HepG2 (cell line): ENCODE measurements around the gene UBE2Q2. TPM values are rescaled to one million over a fixed set of nuclear protein-coding genes. Genes with fewer than 3 reads are reported as not detected.

Experiments
- ATM ChIP-seq: fragments of 450-650 bp; IDR thresholded peaks from 2 replicates; pipeline ENCODE4 v1.7.1; 2017; ENCODE audit warnings: mild to moderate bottlenecking, borderline replicate concordance
- GABPB1 ChIP-seq: IDR thresholded peaks from 2 replicates; pipeline ENCODE4 v1.6.1; 2016; ENCODE audit warnings: mild to moderate bottlenecking, missing genetic modification reagents, moderate library complexity, missing compliant biosample characterization
- KIAA2018 ChIP-seq: sonication (generic); formaldehyde crosslinking; IDR thresholded peaks from 2 replicates; pipeline ENCODE4 v1.5.0; 2020; ENCODE audit warnings: mild to moderate bottlenecking, missing genetic modification reagents, borderline replicate concordance
- MZF1 ChIP-seq: sonication (generic); formaldehyde crosslinking; IDR thresholded peaks from 2 replicates; pipeline ENCODE4 v1.8.1; 2023; ENCODE audit warnings: mild to moderate bottlenecking, missing genetic modification reagents, borderline replicate concordance
- PAX8 ChIP-seq: sonication (generic); formaldehyde crosslinking; IDR thresholded peaks from 2 replicates; pipeline ENCODE4 v1.8.0; 2022; ENCODE audit warnings: mild to moderate bottlenecking, missing genetic modification reagents, borderline replicate concordance
- RFXAP ChIP-seq: sonication (generic); formaldehyde crosslinking; IDR thresholded peaks from 2 replicates; pipeline ENCODE4 v1.4.0; 2020; ENCODE audit warnings: missing genetic modification reagents, borderline replicate concordance
- SKI ChIP-seq: fragments of 450-650 bp; IDR thresholded peaks from one replicate; pipeline ENCODE4 v1.6.1; 2018; ENCODE audit warnings: mild to moderate bottlenecking; ENCODE audit not compliant: partially characterized antibody
- SP140L ChIP-seq: sonication (generic); formaldehyde crosslinking; IDR thresholded peaks from 2 replicates; pipeline ENCODE4 v1.4.0; 2020; ENCODE audit warnings: missing genetic modification reagents, borderline replicate concordance
- SSRP1 ChIP-seq: IDR thresholded peaks from 2 replicates; pipeline ENCODE4 v1.6.1; 2016; ENCODE audit warnings: control low read depth
- XBP1 ChIP-seq: sonication (generic); formaldehyde crosslinking; IDR thresholded peaks from 2 replicates; pipeline ENCODE4 v1.5.0; 2020; ENCODE audit warnings: missing genetic modification reagents
- ZBTB21 ChIP-seq: sonication (generic); formaldehyde crosslinking; IDR thresholded peaks from 2 replicates; pipeline ENCODE4 v1.4.0; 2020; ENCODE audit warnings: missing genetic modification reagents
- ZNF180 ChIP-seq: sonication (generic); formaldehyde crosslinking; IDR thresholded peaks from 2 replicates; pipeline ENCODE4 v1.4.0; 2020; ENCODE audit warnings: low read depth, missing genetic modification reagents, borderline replicate concordance
- ZNF235 ChIP-seq: sonication (generic); formaldehyde crosslinking; IDR thresholded peaks from 2 replicates; pipeline ENCODE4 v1.8.1; 2023; ENCODE audit warnings: mild to moderate bottlenecking, missing genetic modification reagents, borderline replicate concordance
- ZNF460 ChIP-seq: sonication (generic); formaldehyde crosslinking; IDR thresholded peaks from 2 replicates; pipeline ENCODE4 v1.5.1; 2020; ENCODE audit warnings: missing genetic modification reagents, mild to moderate bottlenecking, borderline replicate concordance
- ZNF546 ChIP-seq: sonication (generic); formaldehyde crosslinking; conservative IDR thresholded peaks from 2 replicates; pipeline ENCODE4 v1.8.1; 2023; ENCODE audit warnings: mild to moderate bottlenecking, missing genetic modification reagents
- ZNF704 ChIP-seq: sonication (generic); formaldehyde crosslinking; IDR thresholded peaks from 2 replicates; pipeline ENCODE4 v1.8.1; 2023; ENCODE audit warnings: mild to moderate bottlenecking, inconsistent platforms, moderate library complexity, missing genetic modification reagents, borderline replicate concordance
- ZNF839 ChIP-seq: sonication (generic); formaldehyde crosslinking; IDR thresholded peaks from 2 replicates; pipeline ENCODE4 v1.4.0; 2020; ENCODE audit warnings: missing genetic modification reagents, mild to moderate bottlenecking, borderline replicate concordance
- ZNF883 ChIP-seq: sonication (generic); formaldehyde crosslinking; IDR thresholded peaks from 2 replicates; pipeline ENCODE4 v1.5.1; 2020; ENCODE audit warnings: mild to moderate bottlenecking, missing genetic modification reagents; ENCODE audit errors: not compliant biosample characterization
- polyA plus RNA-seq, 8 experiments: library from polyadenylated mRNA; depleted of rRNA in 3 of 8; stranded (reverse) in 7 of 8; unstranded in 1 of 8; fragments of >200 nt; fragmentation: Illumina TruSeq in 4 of 8; extraction: Trizol in 4 of 8; gene quantifications; 2 replicates each; pipeline versions ENCODE4 v1.2.1 to v1.2.3, GENCODE V29; 2011 to 2016; ENCODE audit warnings: low read depth in 4 of 8, missing spikeins in 1 of 8, mixed read lengths in 1 of 8; ENCODE audit not compliant: insufficient read depth in 1 of 8
- total RNA-seq, 5 experiments: library from RNA; depleted of rRNA; stranded (reverse); fragments of >200 nt; fragmentation: Illumina TruSeq; extraction: Trizol; gene quantifications; 2 replicates each; pipeline ENCODE4 v1.2.3, GENCODE V29; 2016; ENCODE audit warnings: low read depth in 1 of 5
- TF ChIP-seq, protein P1 (sequence below): sonication (generic); formaldehyde crosslinking; IDR thresholded peaks from 2 replicates; pipeline ENCODE4 v1.5.0; 2020; ENCODE audit warnings: missing genetic modification reagents

Gene UBE2Q2
- total and polyA plus RNA-seq, 2 of the 13 experiments (the other 11 are each of a cell fraction or from before 2014, with no cell fraction given), result 10.6 to 20.4 TPM

- TF ChIP-seq RFXAP (CRISPR knock-in tag) (no peak), ZBTB21 (CRISPR knock-in tag) (no peak), KIAA2018 (CRISPR knock-in tag) (no peak), PAX8 (CRISPR knock-in tag) (no peak), ZNF704 (CRISPR knock-in tag) (no peak), SP140L (CRISPR knock-in tag) (no peak), SSRP1 (CRISPR knock-in tag) (no peak), ZNF235 (CRISPR knock-in tag) (no peak; the same call in 1 of the 2 replicates), ZNF839 (CRISPR knock-in tag) (no peak), ZNF883 (no peak), MZF1 (CRISPR knock-in tag) (no peak), SKI (no peak), ZNF460 (CRISPR knock-in tag) (no peak), GABPB1 (no peak), ATM (no peak), XBP1 (CRISPR knock-in tag) (no peak), ZNF546 (CRISPR knock-in tag) (no peak), ZNF180 (no peak)
- TF ChIP-seq, protein P1, sequence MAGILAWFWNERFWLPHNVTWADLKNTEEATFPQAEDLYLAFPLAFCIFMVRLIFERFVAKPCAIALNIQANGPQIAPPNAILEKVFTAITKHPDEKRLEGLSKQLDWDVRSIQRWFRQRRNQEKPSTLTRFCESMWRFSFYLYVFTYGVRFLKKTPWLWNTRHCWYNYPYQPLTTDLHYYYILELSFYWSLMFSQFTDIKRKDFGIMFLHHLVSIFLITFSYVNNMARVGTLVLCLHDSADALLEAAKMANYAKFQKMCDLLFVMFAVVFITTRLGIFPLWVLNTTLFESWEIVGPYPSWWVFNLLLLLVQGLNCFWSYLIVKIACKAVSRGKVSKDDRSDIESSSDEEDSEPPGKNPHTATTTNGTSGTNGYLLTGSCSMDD (CRISPR knock-in tag), result no peak
Measured at GRCh38 chr15:75842722-75843677, at the start of gene UBE2Q2 (continued).
